Measurements from ENCODE around the gene MRPL30.

DNA sequence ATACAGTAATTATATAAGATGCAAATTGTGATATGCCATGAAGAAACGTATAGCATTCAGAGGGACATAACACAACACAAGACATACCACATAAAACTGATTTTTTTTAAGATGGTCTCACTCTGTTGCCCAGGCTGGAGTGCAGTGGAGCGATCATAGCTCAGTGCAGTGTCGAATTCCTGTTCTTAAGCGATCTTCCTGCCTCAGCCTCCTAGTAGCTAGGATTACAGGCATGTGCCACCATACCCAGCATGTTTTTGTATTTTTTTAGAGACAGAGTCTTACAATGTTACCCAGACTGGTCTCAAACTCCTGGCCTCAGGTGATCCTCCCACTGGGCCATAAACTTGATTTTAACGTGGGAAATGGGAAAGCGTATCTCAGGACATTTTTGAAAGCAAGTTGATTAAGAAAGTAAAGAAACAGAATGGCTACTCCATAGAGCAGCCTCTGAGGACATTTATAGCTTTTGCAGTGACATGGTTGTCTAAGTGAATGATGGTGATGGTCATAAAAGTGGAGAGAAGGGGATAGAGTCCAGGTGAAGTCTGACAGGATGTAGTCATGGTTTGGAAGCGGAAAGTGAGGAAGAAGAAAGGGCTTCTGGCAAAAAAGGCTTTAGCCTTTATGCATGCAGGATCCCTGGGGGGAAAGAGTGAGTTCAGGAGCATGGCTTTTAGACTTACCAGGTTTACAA lies 28.6 kb upstream of the MRPL30 start:
- TF ChIP-seq EZH2phosphoT487 (IDR thresholded peaks at IDR 0.05; ENCODE audit: borderline replicate concordance, low read depth) (no peak), CHD2 (IDR thresholded peaks at IDR 0.05; ENCODE audit: low read length, partially characterized antibody) (no peak), NRF1 (IDR thresholded peaks at IDR 0.05; ENCODE audit: low read depth, low read length) (no peak), POLR2AphosphoS5 (IDR thresholded peaks at IDR 0.05; ENCODE audit: low read depth, low read length) (no peak), MEF2A (IDR thresholded peaks at IDR 0.05; ENCODE audit: borderline replicate concordance, low read depth) (no peak)
- TF ChIP-seq, protein P1, sequence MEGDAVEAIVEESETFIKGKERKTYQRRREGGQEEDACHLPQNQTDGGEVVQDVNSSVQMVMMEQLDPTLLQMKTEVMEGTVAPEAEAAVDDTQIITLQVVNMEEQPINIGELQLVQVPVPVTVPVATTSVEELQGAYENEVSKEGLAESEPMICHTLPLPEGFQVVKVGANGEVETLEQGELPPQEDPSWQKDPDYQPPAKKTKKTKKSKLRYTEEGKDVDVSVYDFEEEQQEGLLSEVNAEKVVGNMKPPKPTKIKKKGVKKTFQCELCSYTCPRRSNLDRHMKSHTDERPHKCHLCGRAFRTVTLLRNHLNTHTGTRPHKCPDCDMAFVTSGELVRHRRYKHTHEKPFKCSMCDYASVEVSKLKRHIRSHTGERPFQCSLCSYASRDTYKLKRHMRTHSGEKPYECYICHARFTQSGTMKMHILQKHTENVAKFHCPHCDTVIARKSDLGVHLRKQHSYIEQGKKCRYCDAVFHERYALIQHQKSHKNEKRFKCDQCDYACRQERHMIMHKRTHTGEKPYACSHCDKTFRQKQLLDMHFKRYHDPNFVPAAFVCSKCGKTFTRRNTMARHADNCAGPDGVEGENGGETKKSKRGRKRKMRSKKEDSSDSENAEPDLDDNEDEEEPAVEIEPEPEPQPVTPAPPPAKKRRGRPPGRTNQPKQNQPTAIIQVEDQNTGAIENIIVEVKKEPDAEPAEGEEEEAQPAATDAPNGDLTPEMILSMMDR (IDR thresholded peaks at IDR 0.05): no peak
- TF ChIP-seq, protein P2, sequence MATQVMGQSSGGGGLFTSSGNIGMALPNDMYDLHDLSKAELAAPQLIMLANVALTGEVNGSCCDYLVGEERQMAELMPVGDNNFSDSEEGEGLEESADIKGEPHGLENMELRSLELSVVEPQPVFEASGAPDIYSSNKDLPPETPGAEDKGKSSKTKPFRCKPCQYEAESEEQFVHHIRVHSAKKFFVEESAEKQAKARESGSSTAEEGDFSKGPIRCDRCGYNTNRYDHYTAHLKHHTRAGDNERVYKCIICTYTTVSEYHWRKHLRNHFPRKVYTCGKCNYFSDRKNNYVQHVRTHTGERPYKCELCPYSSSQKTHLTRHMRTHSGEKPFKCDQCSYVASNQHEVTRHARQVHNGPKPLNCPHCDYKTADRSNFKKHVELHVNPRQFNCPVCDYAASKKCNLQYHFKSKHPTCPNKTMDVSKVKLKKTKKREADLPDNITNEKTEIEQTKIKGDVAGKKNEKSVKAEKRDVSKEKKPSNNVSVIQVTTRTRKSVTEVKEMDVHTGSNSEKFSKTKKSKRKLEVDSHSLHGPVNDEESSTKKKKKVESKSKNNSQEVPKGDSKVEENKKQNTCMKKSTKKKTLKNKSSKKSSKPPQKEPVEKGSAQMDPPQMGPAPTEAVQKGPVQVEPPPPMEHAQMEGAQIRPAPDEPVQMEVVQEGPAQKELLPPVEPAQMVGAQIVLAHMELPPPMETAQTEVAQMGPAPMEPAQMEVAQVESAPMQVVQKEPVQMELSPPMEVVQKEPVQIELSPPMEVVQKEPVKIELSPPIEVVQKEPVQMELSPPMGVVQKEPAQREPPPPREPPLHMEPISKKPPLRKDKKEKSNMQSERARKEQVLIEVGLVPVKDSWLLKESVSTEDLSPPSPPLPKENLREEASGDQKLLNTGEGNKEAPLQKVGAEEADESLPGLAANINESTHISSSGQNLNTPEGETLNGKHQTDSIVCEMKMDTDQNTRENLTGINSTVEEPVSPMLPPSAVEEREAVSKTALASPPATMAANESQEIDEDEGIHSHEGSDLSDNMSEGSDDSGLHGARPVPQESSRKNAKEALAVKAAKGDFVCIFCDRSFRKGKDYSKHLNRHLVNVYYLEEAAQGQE (IDR thresholded peaks at IDR 0.05; ENCODE audit: low read depth, low read length): no peak

Data from SK-N-SH (cell line).